H1 (cell line): ENCODE data around the gene DENND1A. TPM values are rescaled to one million over a fixed set of nuclear protein-coding genes. Genes with fewer than 3 reads are reported as not detected.

Source experiments
- CTCF ChIA-PET: fragments of 300-600 bp; sonication (Branson Sonifier 250); formaldehyde crosslinking; loops from one replicate; lab custom pipeline; 2021; ENCODE audit not compliant: partially characterized antibody; lab: Charles Lee
- POLR2A ChIA-PET: fragments of 300-600 bp; sonication (Branson Sonifier 250); formaldehyde crosslinking; loops from one replicate; lab custom pipeline; 2021; ENCODE audit warnings: inconsistent platforms; ENCODE audit not compliant: partially characterized antibody; lab: Charles Lee
- DNase-seq, 2 experiments: peaks; one replicate each; pipeline versions ENCODE4 v3.0.0 to v3.0.0-alpha.2; 2010 to 2022; ENCODE audit warnings: low spot score in 2 of 2, low read depth in 1 of 2, mixed read lengths in 1 of 2
- FAIRE-seq: peaks from 2 replicates; lab custom pipeline; 2011; peaks lifted over from hg19 to GRCh38; lab: Jason Lieb, UNC
- H2AFZ ChIP-seq: 2 replicates; pipeline ENCODE4 v1.8.1; 2012; ENCODE audit warnings: low read length, inconsistent platforms
- H2AK5ac ChIP-seq: 2 replicates; pipeline ENCODE4 v1.6.1; 2013; ENCODE audit warnings: low read depth, low read length
- H2BK120ac ChIP-seq: replicated peaks from 2 replicates; pipeline ENCODE3; 2013; ENCODE audit warnings: low read depth, low read length, inconsistent platforms
- H2BK12ac ChIP-seq: 2 replicates; pipeline ENCODE4 v1.6.1; 2013; ENCODE audit warnings: low read depth, low read length
- H2BK15ac ChIP-seq: 2 replicates; pipeline ENCODE4 v1.6.1; 2013; ENCODE audit warnings: low read length
- H2BK20ac ChIP-seq: 2 replicates; pipeline ENCODE4 v1.6.1; 2013; ENCODE audit warnings: low read length
- H2BK5ac ChIP-seq: 2 replicates; pipeline ENCODE4 v1.6.1; 2013; ENCODE audit warnings: low read depth, low read length
- H3K14ac ChIP-seq: 2 replicates; pipeline ENCODE4 v1.6.1; 2013; ENCODE audit warnings: inconsistent platforms; ENCODE audit not compliant: insufficient read length
- H3K18ac ChIP-seq: 2 replicates; pipeline ENCODE4 v1.6.1; 2013; ENCODE audit warnings: low read length; ENCODE audit errors: extremely low read depth
- H3K23ac ChIP-seq: 2 replicates; pipeline ENCODE4 v1.6.1; 2013; ENCODE audit warnings: inconsistent platforms; ENCODE audit not compliant: insufficient read length
- H3K23me2 ChIP-seq: 2 replicates; pipeline ENCODE4 v1.6.1; 2013; ENCODE audit warnings: low read depth, low read length
- H3K27ac ChIP-seq: 2 replicates; pipeline ENCODE4 v1.6.1; 2011; ENCODE audit warnings: low read depth, low read length, inconsistent platforms
- H3K27me3 ChIP-seq, 4 experiments: replicated peaks in 1 of 4; 1 replicate in 1 of 4; 2 replicates in 3 of 4; pipeline versions ENCODE4 v1.6.1 to v1.8.1; 2011 to 2013; ENCODE audit warnings: low read length in 3 of 4, mild to moderate bottlenecking in 3 of 4, inconsistent platforms in 2 of 4, mixed read lengths in 2 of 4, moderate library complexity in 1 of 4; ENCODE audit not compliant: control insufficient read depth in 3 of 4, insufficient read depth in 3 of 4; ENCODE audit errors: extremely low read depth in 1 of 4
- H3K36me3 ChIP-seq, 4 experiments: 2 replicates each; pipeline versions ENCODE4 v1.6.1 to v1.8.1; 2011 to 2013; ENCODE audit warnings: mild to moderate bottlenecking in 4 of 4, low read length in 3 of 4, moderate library complexity in 2 of 4, control low read depth in 1 of 4, inconsistent platforms in 1 of 4; ENCODE audit not compliant: insufficient read depth in 4 of 4, control insufficient read depth in 2 of 4
- H3K4ac ChIP-seq: replicated peaks from 2 replicates; pipeline ENCODE3; 2013; ENCODE audit warnings: low read length, low read depth, mixed read lengths, inconsistent platforms; ENCODE audit not compliant: insufficient read length
- H3K4me1 ChIP-seq, 4 experiments: replicated peaks in 1 of 4; 1 replicate in 1 of 4; 2 replicates in 3 of 4; pipeline versions ENCODE4 v1.6.1 to v1.8.1; 2011 to 2013; ENCODE audit warnings: low read length in 3 of 4, inconsistent platforms in 2 of 4, mixed read lengths in 1 of 4; ENCODE audit not compliant: insufficient read depth in 4 of 4, control insufficient read depth in 3 of 4
- H3K4me2 ChIP-seq, 2 experiments: 2 replicates each; pipeline versions ENCODE4 v1.6.1 to v1.8.1; 2011 to 2013; ENCODE audit warnings: low read depth in 2 of 2, low read length in 2 of 2, control low read depth in 1 of 2, inconsistent platforms in 1 of 2, mild to moderate bottlenecking in 1 of 2; ENCODE audit not compliant: insufficient read depth in 1 of 2
- H3K4me3 ChIP-seq, 4 experiments: fragments of 200-600, 300-600 bp in 1 of 4; sonication (generic), shearing (Covaris generic), sonication (Bioruptor Twin) in 1 of 4; 2 replicates each; pipeline versions ENCODE4 v1.5.1 to v1.8.1; 2011 to 2016; ENCODE audit warnings: low read length in 4 of 4, low read depth in 3 of 4, control low read depth in 2 of 4, inconsistent platforms in 2 of 4, mild to moderate bottlenecking in 2 of 4, mixed read lengths in 1 of 4, moderate library complexity in 1 of 4; ENCODE audit not compliant: insufficient read depth in 2 of 4; ENCODE audit errors: extremely low read depth in 1 of 4
- H3K56ac ChIP-seq: replicated peaks from 2 replicates; pipeline ENCODE3; 2013; ENCODE audit warnings: low read depth, mild to moderate bottlenecking, mixed read lengths, low read length, inconsistent platforms; ENCODE audit not compliant: insufficient read length
- H3K79me1 ChIP-seq: 2 replicates; pipeline ENCODE4 v1.6.1; 2013; ENCODE audit warnings: low read depth, low read length, control low read depth
- H3K79me2 ChIP-seq, 2 experiments: 2 replicates each; pipeline versions ENCODE4 v1.6.1 to v1.8.1; 2012 to 2013; ENCODE audit warnings: low read length in 2 of 2, mild to moderate bottlenecking in 2 of 2, inconsistent platforms in 1 of 2; ENCODE audit not compliant: insufficient read depth in 2 of 2, control insufficient read depth in 1 of 2
- H3K9ac ChIP-seq, 4 experiments: replicated peaks in 1 of 4; 1 replicate in 1 of 4; 2 replicates in 3 of 4; pipeline versions ENCODE4 v1.6.1 to v1.8.1; 2011 to 2013; ENCODE audit warnings: low read depth in 3 of 4, low read length in 3 of 4, control low read depth in 2 of 4, mild to moderate bottlenecking in 2 of 4, moderate library complexity in 2 of 4, inconsistent platforms in 1 of 4; ENCODE audit errors: extremely low read depth in 1 of 4
- H3K9me3 ChIP-seq, 2 experiments: 2 replicates each; pipeline versions ENCODE4 v1.6.1 to v1.8.1; 2012 to 2013; ENCODE audit warnings: mild to moderate bottlenecking in 2 of 2, moderate library complexity in 2 of 2, control low read depth in 1 of 2, inconsistent platforms in 1 of 2, low read depth in 1 of 2, low read length in 1 of 2, mixed read lengths in 1 of 2; ENCODE audit not compliant: insufficient read depth in 2 of 2
- H4K20me1 ChIP-seq, 2 experiments: replicated peaks in 1 of 2; 2 replicates each; pipeline versions ENCODE3 to v1.8.1; 2011 to 2013; ENCODE audit warnings: inconsistent platforms in 2 of 2, low read length in 2 of 2, mild to moderate bottlenecking in 1 of 2; ENCODE audit not compliant: insufficient read depth in 2 of 2, control insufficient read depth in 1 of 2
- H4K5ac ChIP-seq: 2 replicates; pipeline ENCODE4 v1.6.1; 2013; ENCODE audit warnings: low read length, low read depth, mixed read lengths, inconsistent platforms; ENCODE audit not compliant: insufficient read length
- H4K8ac ChIP-seq: 2 replicates; pipeline ENCODE4 v1.8.0; 2013; ENCODE audit warnings: mild to moderate bottlenecking, moderate library complexity, low read length, inconsistent platforms; ENCODE audit not compliant: insufficient read depth; ENCODE audit errors: extremely low read depth
- H4K91ac ChIP-seq: replicated peaks from 2 replicates; pipeline ENCODE3; 2013; ENCODE audit warnings: low read length, mixed read lengths, inconsistent platforms; ENCODE audit not compliant: insufficient read length
- EGR1 ChIP-seq: IDR thresholded peaks from 2 replicates; pipeline ENCODE4 v1.6.1; 2011; ENCODE audit warnings: low read depth, low read length, borderline replicate concordance
- WGBS, 2 experiments: shearing (Covaris generic) in 1 of 2; methylation state at CpG; one replicate each; pipeline versions ENCODE4 v1.1.6 to v1.1.7; 2013 to 2015; ENCODE audit warnings: low lambda C conversion rate in 2 of 2, mixed read lengths in 2 of 2, inconsistent platforms in 1 of 2, low coverage in 1 of 2, missing lambda C conversion rate in 1 of 2; ENCODE audit not compliant: insufficient replicate concordance in 2 of 2, insufficient coverage in 1 of 2, insufficient read length in 1 of 2; ENCODE audit errors: extremely low coverage in 1 of 2, missing lambda C conversion rate in 1 of 2; 5-methylcytosine and 5-hydroxymethylcytosine counted together
- polyA plus RNA-seq, 7 experiments: library from polyadenylated mRNA; depleted of rRNA in 3 of 7; stranded (reverse) in 5 of 7; unstranded in 2 of 7; fragments of >200 nt in 5 of 7; fragments of 200-250 nt in 2 of 7; gene quantifications; 1 replicate in 5 of 7; 2 replicates in 1 of 7; 4 replicates in 1 of 7; pipeline versions ENCODE4 v1.2.1 to v1.2.3, GENCODE V29; 2011 to 2013; ENCODE audit warnings: missing spikeins in 2 of 7, mixed read lengths in 2 of 7
- total RNA-seq: library from RNA; stranded (reverse); fragmentation: NEBNext Ultra II Directional; extraction: Animal tissue kit (Norgen Biotek cat#: 25700); gene quantifications from 2 replicates; pipeline ENCODE4 v1.2.1, GENCODE V29; 2021

The DENND1A gene
- total and polyA plus RNA-seq, 2 of the 8 experiments (the other 6 are each of a cell fraction or from before 2014, with no cell fraction given) = 24.1 to 26.4 TPM

- Histone ChIP-seq H2AK5ac (no peak overlapping the region), H3K4me3 (no peak overlapping the region), H2BK15ac (no peak overlapping the region), H3K9me3 (no peaks in the 10 kb centered on the region), H4K8ac (no peak overlapping the region), H3K18ac (no peak overlapping the region), H3K4me2 (no peak overlapping the region), H3K23me2 (no peaks in the 10 kb centered on the region), H4K91ac (no peak overlapping the region), H3K4ac (no peak overlapping the region), H4K20me1 (no peaks in the 10 kb centered on the region), H2AFZ (no peak overlapping the region), H3K27me3 (no peaks in the 10 kb centered on the region; a peak in 1 of 7 replicates), H3K23ac (no peak overlapping the region), H3K79me2 (no peaks in the 10 kb centered on the region), H3K9ac (no peak overlapping the region), H2BK120ac (no peak overlapping the region), H3K27ac (no peak overlapping the region), H3K14ac (no peak overlapping the region), H3K79me1 (no peaks in the 10 kb centered on the region)
- FAIRE-seq (no peak), DNase-seq (no peak)
- 98% methylated on average over 5 of the region's 5 CpGs; no CpG with 5 or more reads in 1 of the 2 experiments for WGBS, 2 experiments
- TF ChIP-seq EGR1 = no peak
- TF ChIP-seq, all 59 proteins: peak for 0
- Histone ChIP-seq H3K4me1 (peaks cover 0 to 1% (median 0%) of the 10 kb centered on the region in 4 experiments; a peak in 1 of 7 replicates), H4K5ac (no peak overlapping the region), H2BK5ac (no peak overlapping the region), H3K36me3 (peaks cover 0 to 2% (median 0%) of the 10 kb centered on the region in 4 experiments; a peak in 2 of 8 replicates), H3K56ac (no peak overlapping the region), H2BK12ac (no peak overlapping the region), H2BK20ac (no peak overlapping the region)
- CTCF ChIA-PET = interaction anchor here (0.7 kb wide), 1 partner anchor 75 kb away, joined by 4 read pairs; no protein-coding TSS in a partner anchor
- POLR2A ChIA-PET = no interaction called here
These were observed 278.1 kb downstream of the DENND1A start for GRCh38 chr9:123651871-123652270.
